Motor neuron (in vitro differentiated cells): ENCODE measurements around the gene MRPL52. TPM values are rescaled to one million over a fixed set of nuclear protein-coding genes. Genes with fewer than 3 reads are reported as not detected.
"Not testable (repeated sequence)": the region's sequence is repeated elsewhere in the genome, so short reads cannot be mapped to it uniquely, and the experiment has no call there.

ENCODE experiments used
- ATAC-seq, 8 experiments: fragments of 200-7000 bp; cut with Tn5 transposase; replicated peaks in 6 of 8; 2 replicates each; pipeline ENCODE4 v1.8.0; 2021; ENCODE audit warnings: mild to moderate bottlenecking in 8 of 8, moderate library complexity in 8 of 8
- H3K27ac ChIP-seq, 2 donors: fragments of 250-450 bp; sonication (Bioruptor Pico); 2 replicates each; pipeline ENCODE4 v1.9.0; 2021; ENCODE audit warnings: antibody characterized with exemption in 2 of 2, mild to moderate bottlenecking in 2 of 2, moderate library complexity in 1 of 2
- H3K4me1 ChIP-seq, 2 donors: fragments of 250-450 bp; sonication (Bioruptor Pico); replicated peaks in 1 of 2; 2 replicates each; pipeline ENCODE4 v1.6.1; 2021; ENCODE audit warnings: antibody characterized with exemption in 2 of 2, mild to moderate bottlenecking in 2 of 2, moderate library complexity in 1 of 2
- H3K4me3 ChIP-seq, 5 donors: fragments of 250-450 bp; sonication (Bioruptor Pico); 2 replicates each; pipeline ENCODE4 v1.9.0; 2021; ENCODE audit warnings: antibody characterized with exemption in 5 of 5, mild to moderate bottlenecking in 5 of 5, moderate library complexity in 4 of 5
- WGBS, 10 experiments: fragments of 450-650 bp; shearing (Covaris generic); methylation state at CpG; one replicate each; pipeline ENCODE4 v1.0.0; 2022; 5-methylcytosine and 5-hydroxymethylcytosine counted together
- in situ Hi-C, 9 experiments: fragments of 400-800 bp; cut with MboI; loops; one replicate each; pipeline ENCODE4 v1.15.0; 2021; ENCODE audit warnings: low sequenced_read_pairs in 9 of 9, low pct_unique_long_range_greater_than_20kb in 2 of 9; ENCODE audit not compliant: unreplicated experiment in 9 of 9
- total RNA-seq, 8 experiments: library from RNA; unstranded; fragments of 300-600 nt; gene quantifications; 2 replicates each; pipeline versions ENCODE4 v1.2.3 to v1.2.4, GENCODE V29; 2022

The MRPL52 gene
- total RNA-seq, 8 experiments from 2014 or later: 60.7 to 112 (median 87.1) TPM

GRCh38 chr14:22798528-22798927 is 31.2 kb upstream of the MRPL52 start:
- no peak overlapping the region for H3K4me3 ChIP-seq
- ATAC-seq: no peak

GRCh38 chr14:22800346-22800745 is 29.3 kb upstream of the MRPL52 start:
- Histone ChIP-seq H3K27ac (no peak overlapping the region), H3K4me3 (no peak overlapping the region), H3K4me1 (no peaks in the 10 kb centered on the region)
- in situ Hi-C loops: no loop called here
- no peak for ATAC-seq
- 0 to 94% (median 82%) methylated on average over 1 to 7 of the region's 10 CpGs; no CpG with 5 or more reads in 3 of the 10 experiments for WGBS, 10 experiments

More at GRCh38 chr14:22798528-22798927, 31.2 kb upstream of the MRPL52 start:
- in situ Hi-C loops: no loop called here
- no peak overlapping the region for H3K27ac ChIP-seq
- 18 to 64% (median 37%) methylated on average over 1 to 2 of the region's 2 CpGs; no CpG with 5 or more reads in 3 of the 10 experiments for WGBS, 10 experiments
- no peaks in the 10 kb centered on the region for H3K4me1 ChIP-seq

GRCh38 chr14:22801716-22802115 is 28.0 kb upstream of the MRPL52 start:
- 63 to 100% (median 82%) methylated on average over 1 to 6 of the region's 8 CpGs; no CpG with 5 or more reads in 2 of the 10 experiments for WGBS, 10 experiments
- no peak overlapping the region for H3K27ac ChIP-seq
- H3K4me1 ChIP-seq: no peaks in the 10 kb centered on the region
- in situ Hi-C loops: no loop called here
- H3K4me3 ChIP-seq: no peak overlapping the region
- ATAC-seq: no peak

GRCh38 chr14:22802860-22803686 is 26.6 kb upstream of the MRPL52 start:
- ATAC-seq: no peak
- in situ Hi-C loops: no loop called here
- H3K27ac ChIP-seq: no peak overlapping the region
- no peaks in the 10 kb centered on the region for H3K4me1 ChIP-seq
- WGBS, 10 experiments: 60 to 97% (median 77%) methylated on average over 1 to 9 of the region's 12 CpGs; no CpG with 5 or more reads in 2 of the 10 experiments
- H3K4me3 ChIP-seq: no peak overlapping the region

GRCh38 chr14:22803687-22803974 is 26.1 kb upstream of the MRPL52 start:
- Histone ChIP-seq H3K4me1 (no peaks in the 10 kb centered on the region), H3K4me3 (no peak overlapping the region), H3K27ac (no peak overlapping the region)
- no peak for ATAC-seq
- 40 to 100% (median 87%) methylated on average over 1 to 3 of the region's 3 CpGs; no CpG with 5 or more reads in 4 of the 10 experiments for WGBS, 10 experiments
- in situ Hi-C loops: no loop called here

GRCh38 chr14:22805235-22805634 is 24.5 kb upstream of the MRPL52 start:
- ATAC-seq, in situ Hi-C loops, H3K4me3 ChIP-seq, H3K4me1 ChIP-seq, H3K27ac ChIP-seq: not testable (repeated sequence)
- 60 to 100% (median 86%) methylated on average over 1 to 4 of the region's 4 CpGs; no CpG with 5 or more reads in 1 of the 10 experiments for WGBS, 10 experiments

- 40 to 91% (median 71%) methylated on average over 1 to 9 of the region's 13 CpGs; no CpG with 5 or more reads in 1 of the 10 experiments for WGBS, 10 experiments
- Histone ChIP-seq H3K4me3 (no peak overlapping the region), H3K27ac (no peak overlapping the region), H3K4me1 (no peaks in the 10 kb centered on the region)
- no peak for ATAC-seq
- in situ Hi-C loops: no loop called here
Measured at GRCh38 chr14:22807432-22808087, 22.1 kb upstream of the MRPL52 start.

GRCh38 chr14:22808388-22809209 is 21.1 kb upstream of the MRPL52 start:
- 42 to 100% (median 69%) methylated on average over 1 to 5 of the region's 5 CpGs; no CpG with 5 or more reads in 2 of the 10 experiments for WGBS, 10 experiments
- no peak overlapping the region for H3K4me3 ChIP-seq
- in situ Hi-C loops: no loop called here
- H3K27ac ChIP-seq: no peak overlapping the region
- H3K4me1 ChIP-seq: no peaks in the 10 kb centered on the region
- no peak for ATAC-seq

- H3K4me1 ChIP-seq: no peaks in the 10 kb centered on the region
- no peak overlapping the region for H3K4me3 ChIP-seq
- no peak for ATAC-seq
- in situ Hi-C loops: no loop called here
- 0 to 82% (median 43%) methylated on average over 1 to 2 of the region's 2 CpGs; no CpG with 5 or more reads in 1 of the 10 experiments for WGBS, 10 experiments
- H3K27ac ChIP-seq: no peak overlapping the region
Measured at GRCh38 chr14:22811722-22812121, 18.0 kb upstream of the MRPL52 start.

- Histone ChIP-seq H3K4me3 (no peak overlapping the region), H3K4me1 (no peaks in the 10 kb centered on the region), H3K27ac (no peak overlapping the region)
- 80 to 100% (median 81%) methylated on average over 1 to 4 of the region's 4 CpGs; no CpG with 5 or more reads in 7 of the 10 experiments for WGBS, 10 experiments
- in situ Hi-C loops: no loop called here
- no peak for ATAC-seq
Measured at GRCh38 chr14:22812744-22813143, 16.9 kb upstream of the MRPL52 start.

- Histone ChIP-seq H3K27ac (no peak overlapping the region), H3K4me1 (no peaks in the 10 kb centered on the region), H3K4me3 (no peak overlapping the region)
- WGBS, 10 experiments: 27 to 100% (median 58%) methylated on average over 1 to 6 of the region's 9 CpGs; no CpG with 5 or more reads in 3 of the 10 experiments
- no peak for ATAC-seq
- in situ Hi-C loops: no loop called here
Measured at GRCh38 chr14:22813145-22813544, 16.5 kb upstream of the MRPL52 start.

GRCh38 chr14:22814373-22814772 is 15.3 kb upstream of the MRPL52 start:
- no peak overlapping the region for H3K4me3 ChIP-seq
- H3K4me1 ChIP-seq: no peaks in the 10 kb centered on the region
- WGBS, 10 experiments: 77 to 100% (median 90%) methylated on average over 1 to 4 of the region's 7 CpGs; no CpG with 5 or more reads in 5 of the 10 experiments
- ATAC-seq: no peak
- in situ Hi-C loops: no loop called here
- H3K27ac ChIP-seq: no peak overlapping the region
